ENCODE results near the gene SORCS3.

DNA sequence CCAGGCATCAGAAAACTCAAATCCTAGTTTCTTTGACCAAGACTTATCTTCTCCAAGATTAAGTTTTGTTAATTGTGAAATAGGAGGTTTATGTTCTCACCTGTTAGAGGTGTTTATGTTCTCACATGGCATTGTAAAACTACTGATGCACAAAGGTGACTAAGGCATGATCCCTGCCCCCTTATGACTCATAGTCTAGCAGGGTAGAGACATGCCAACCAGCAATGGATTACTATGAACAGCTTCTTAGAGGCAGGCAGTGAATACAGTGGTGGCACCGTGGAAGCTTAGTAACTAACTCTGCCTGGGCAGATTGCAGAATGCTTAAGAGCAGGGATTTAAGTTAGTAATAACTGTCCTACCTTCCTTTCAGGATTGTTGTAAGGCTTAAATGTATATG lies 400.9 kb downstream of the SORCS3 start:
- TF ChIP-seq, protein P1, sequence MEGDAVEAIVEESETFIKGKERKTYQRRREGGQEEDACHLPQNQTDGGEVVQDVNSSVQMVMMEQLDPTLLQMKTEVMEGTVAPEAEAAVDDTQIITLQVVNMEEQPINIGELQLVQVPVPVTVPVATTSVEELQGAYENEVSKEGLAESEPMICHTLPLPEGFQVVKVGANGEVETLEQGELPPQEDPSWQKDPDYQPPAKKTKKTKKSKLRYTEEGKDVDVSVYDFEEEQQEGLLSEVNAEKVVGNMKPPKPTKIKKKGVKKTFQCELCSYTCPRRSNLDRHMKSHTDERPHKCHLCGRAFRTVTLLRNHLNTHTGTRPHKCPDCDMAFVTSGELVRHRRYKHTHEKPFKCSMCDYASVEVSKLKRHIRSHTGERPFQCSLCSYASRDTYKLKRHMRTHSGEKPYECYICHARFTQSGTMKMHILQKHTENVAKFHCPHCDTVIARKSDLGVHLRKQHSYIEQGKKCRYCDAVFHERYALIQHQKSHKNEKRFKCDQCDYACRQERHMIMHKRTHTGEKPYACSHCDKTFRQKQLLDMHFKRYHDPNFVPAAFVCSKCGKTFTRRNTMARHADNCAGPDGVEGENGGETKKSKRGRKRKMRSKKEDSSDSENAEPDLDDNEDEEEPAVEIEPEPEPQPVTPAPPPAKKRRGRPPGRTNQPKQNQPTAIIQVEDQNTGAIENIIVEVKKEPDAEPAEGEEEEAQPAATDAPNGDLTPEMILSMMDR (IDR thresholded peaks at IDR 0.05), result no peak
- TF ChIP-seq POLR2AphosphoS5 (IDR thresholded peaks at IDR 0.05) (no peak), EP300 (IDR thresholded peaks at IDR 0.05) (no peak), POLR2A (IDR thresholded peaks at IDR 0.05) (no peak)

All from sigmoid colon (tissue), 4 donors.